Stimulated activated CD4-positive, alpha-beta T cell treated with anti-CD3 and anti-CD28 coated beads, TNF-alpha, amount 100 ng/mL, for 4 hours (primary cell): ENCODE data around the gene RFT1.

Source experiments
- DNase-seq, 3 experiments: peaks; one replicate each; pipeline ENCODE4 v3.0.0-alpha.2; 2020; ENCODE audit warnings: low read depth in 3 of 3

Gene RFT1

GRCh38 chr3:53092216-53092615, 38.0 kb downstream of the RFT1 start:
- no peak for DNase-seq

- no peak for DNase-seq
These were observed 39.2 kb downstream of the RFT1 start for GRCh38 chr3:53091011-53091410.

DNA sequence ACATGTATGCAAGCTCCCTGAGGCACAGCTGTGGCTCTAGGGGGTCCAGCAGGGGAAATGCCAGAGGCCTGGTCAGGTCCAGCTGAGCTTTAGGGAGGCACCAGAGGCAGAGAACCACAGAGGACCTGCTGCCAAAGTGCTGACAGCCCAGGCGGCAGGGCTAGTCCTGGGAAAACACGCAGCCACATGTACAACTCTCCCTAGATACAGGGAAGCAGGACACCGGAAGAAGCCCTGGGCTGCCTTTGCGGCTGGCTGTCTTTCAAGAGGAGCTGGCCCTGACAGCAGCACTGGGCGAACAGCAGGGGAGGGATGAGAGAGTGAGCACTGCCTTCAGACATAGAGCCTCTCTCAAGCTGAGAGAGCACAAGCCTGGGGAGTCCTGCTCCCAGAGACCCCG, 40.7 kb downstream of the RFT1 start:
- DNase-seq = no peak

GRCh38 chr3:53085476-53085875, 44.8 kb downstream of the RFT1 start:
- no peak for DNase-seq

DNA sequence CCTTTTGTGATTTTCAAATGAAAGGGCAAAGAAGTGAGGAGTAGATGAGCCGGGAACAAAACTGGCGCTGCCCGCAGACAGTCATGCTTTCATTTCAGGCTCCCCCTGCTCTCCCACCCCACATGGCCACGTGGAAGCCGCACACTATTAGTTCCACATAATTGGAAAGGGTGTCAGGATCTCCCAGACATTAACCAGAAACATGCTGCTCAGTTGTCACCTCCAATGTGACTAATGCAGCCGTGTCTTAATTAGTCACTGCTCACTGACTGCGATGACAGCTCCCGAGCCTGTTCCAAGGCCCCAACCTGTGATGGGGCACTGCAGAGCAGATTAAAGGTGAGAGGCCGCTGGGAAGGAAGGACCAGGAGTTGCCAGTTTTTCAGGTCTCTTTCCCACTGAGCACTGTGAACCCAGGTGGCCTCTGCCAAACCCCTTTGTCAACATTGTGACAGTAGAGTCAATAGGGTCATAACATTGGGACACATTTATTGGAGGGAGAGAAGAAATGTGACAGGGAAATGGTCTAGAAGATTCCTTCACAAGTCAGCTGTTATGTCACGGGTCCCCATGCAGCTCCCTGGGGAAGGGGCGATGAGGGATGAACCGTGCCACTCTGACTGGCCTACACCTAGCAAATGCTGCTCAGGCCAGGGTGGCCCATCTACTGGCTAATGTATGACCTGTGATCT, 45.8 kb downstream of the RFT1 start:
- DNase-seq = no peak

- no peak for DNase-seq
These were observed 46.3 kb downstream of the RFT1 start for GRCh38 chr3:53083949-53084309.

GRCh38 chr3:53083521-53083920, 46.7 kb downstream of the RFT1 start:
- no peak for DNase-seq

GRCh38 chr3:53082736-53083135, 47.5 kb downstream of the RFT1 start:
- DNase-seq = no peak

- no peak for DNase-seq
These were observed 48.9 kb downstream of the RFT1 start for GRCh38 chr3:53081318-53081717.

GRCh38 chr3:53080612-53081205, 49.5 kb downstream of the RFT1 start:
- DNase-seq = no peak

- DNase-seq = no peak
These were observed 50.3 kb downstream of the RFT1 start for GRCh38 chr3:53079791-53080555.

DNA sequence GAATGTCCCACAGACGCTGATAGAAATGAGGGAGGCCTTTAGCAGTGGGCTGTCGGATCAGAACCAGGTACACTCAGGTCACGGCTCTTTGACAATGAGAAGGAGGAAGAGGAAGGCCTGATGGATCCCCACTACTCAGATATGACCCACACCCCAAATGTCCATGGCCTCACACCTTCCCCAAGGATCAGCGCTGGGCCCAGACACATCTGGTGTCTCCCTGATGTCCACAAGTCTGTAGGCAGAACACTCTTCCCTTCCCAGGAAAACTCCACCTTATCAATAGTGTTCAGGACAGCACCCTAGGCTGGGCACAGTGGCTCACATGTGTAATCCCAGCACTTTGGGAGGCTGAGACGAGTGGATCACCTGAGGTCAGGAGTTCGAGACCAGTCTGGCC, 51.1 kb downstream of the RFT1 start:
- DNase-seq = no peak

- no peak for DNase-seq
These were observed 51.6 kb downstream of the RFT1 start for GRCh38 chr3:53078656-53079055.

- no peak for DNase-seq
These were observed 52.6 kb downstream of the RFT1 start for GRCh38 chr3:53077476-53078220.

GRCh38 chr3:53075743-53076140, 54.5 kb downstream of the RFT1 start:
- DNase-seq = no peak

- no peak for DNase-seq
These were observed 55.2 kb downstream of the RFT1 start for GRCh38 chr3:53074761-53075742.

GRCh38 chr3:53074366-53074696, 55.9 kb downstream of the RFT1 start:
- DNase-seq = no peak

DNA sequence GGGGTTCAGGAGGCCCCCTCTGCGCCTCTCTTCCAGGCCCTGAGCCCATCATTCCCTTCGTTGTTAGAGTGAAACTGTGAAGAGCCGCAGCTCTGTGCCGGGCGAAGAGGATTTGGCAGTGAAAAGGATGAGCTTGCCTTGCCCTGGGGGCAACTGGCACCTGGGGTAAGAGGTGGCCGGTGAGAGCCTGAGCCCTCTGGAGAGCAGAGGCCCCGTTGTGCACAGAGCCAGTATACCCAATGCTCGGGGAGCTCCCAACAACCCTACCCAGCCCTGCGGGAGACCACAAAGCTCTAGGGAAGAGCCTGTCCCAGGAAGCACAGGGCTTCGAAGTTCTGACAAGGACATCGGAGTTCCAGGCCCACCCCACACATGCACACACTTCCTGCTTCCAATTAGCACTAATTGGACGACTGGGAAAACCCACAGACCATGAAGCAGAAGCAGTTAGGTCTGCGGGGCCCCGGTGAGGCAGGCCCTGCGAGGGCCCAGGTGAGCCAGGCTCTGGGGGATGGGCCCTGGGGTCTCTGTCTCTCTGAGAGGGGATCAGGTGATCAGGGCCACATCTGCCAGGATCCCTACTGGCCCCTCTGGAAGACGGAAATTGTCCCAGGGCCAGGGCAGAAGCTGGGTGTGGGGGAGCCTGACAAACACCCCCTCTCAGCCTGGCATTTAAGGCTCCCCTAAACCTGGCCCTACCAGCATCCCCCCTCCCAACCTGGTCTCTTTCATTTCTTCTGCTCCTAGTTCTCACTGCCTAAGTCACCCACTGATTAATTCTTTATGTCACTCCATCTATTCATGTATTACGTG, 56.5 kb downstream of the RFT1 start:
- DNase-seq = no peak

DNA sequence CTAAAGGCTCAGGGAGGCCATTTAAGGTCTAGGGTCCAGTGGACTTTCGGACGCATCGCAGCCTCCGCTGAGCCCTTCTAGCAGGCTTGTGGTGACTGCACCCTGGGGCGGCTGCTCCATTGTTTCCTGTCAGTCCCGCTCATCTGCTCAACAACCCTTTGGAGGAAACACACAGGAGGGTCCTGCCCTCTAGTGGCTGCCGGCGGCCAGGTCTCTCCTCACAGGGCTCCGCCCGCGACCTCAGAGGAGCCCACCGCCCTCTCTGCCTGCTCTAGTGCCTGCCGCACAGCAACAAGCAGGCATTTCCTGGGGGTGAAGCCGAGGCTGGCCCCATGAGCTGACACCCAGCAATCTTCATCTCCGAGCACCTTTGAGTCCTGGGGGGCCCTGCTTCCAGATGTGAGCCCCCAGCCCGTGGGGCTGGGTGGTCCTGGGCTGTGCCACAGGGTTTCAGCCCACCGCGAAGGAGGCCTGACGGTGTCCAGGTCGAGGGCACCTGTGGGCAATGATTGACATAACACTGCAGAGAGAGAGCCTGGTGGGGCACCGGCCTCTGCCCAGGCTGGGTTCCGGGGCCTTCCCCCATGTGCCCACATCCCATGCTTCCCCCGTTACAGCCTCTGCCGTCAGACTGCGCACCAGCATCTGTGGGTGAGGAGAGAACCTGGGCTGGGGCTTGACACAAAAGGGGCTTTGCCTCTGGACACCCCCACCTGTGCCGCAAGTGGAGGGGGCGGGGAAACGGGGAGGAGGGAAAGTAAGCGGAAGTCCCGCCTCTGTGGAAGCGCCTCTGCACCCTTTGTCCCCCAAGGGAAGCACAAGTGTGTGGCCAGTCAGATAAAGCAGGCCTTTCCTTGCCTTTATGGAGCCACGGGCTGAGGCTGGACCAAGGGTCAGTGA, 57.3 kb downstream of the RFT1 start:
- DNase-seq = peak; percentile 73 to 77 (median 75)
